Endothelial cell of hepatic sinusoid (primary cell): ENCODE measurements around the gene KISS1.

Experiments
- in situ Hi-C: cut with HindIII; loops from 2 replicates; pipeline ENCODE4 v1.10.0; 2017; ENCODE audit warnings: low sequenced_read_pairs

The KISS1 gene

DNA sequence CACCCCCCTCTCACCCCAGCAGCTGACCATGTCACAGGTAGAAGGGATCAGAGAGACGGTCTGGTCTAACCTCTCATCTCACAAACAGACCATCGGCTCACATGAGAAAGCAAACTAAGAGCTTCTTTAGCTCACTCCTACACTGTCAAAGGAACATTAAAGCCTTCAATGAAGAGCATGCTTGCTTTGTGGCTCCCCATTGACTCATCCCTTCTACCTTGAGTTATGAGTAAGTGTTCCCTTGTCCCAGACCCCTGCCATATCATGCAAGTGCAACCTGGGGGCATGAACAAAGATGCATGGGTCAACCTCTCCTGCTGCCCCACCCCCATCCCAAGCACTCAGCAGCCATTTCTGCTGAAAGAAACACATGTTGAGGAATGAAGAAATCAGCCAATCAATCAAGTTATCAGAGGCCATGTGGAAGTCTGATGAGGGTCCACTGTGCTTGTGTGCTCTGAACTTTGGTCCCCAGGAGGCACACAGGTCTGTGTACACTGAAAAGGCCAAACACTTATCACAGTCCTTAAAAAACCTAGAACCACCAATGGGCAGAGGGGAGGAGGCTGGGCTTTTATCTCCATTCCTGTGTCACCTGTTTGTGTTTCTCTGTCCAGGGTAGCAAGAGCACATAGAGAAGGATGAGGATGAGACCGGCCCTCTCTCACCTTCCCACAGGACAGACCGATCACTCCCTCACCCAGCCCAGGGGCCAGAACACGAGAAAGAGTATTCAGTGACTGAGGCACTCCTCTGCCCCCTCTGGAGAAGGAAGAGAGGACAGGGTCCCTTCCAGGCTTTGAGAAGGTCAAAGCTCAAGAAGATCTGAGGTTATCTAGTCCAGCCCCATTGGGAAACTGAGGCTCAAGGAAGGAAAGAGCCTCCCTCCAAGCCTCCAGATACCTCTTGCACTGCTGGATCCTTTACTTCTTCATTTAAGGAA lies 54.0 kb downstream of the KISS1 start:
- in situ Hi-C loops, result no loop called here

DNA sequence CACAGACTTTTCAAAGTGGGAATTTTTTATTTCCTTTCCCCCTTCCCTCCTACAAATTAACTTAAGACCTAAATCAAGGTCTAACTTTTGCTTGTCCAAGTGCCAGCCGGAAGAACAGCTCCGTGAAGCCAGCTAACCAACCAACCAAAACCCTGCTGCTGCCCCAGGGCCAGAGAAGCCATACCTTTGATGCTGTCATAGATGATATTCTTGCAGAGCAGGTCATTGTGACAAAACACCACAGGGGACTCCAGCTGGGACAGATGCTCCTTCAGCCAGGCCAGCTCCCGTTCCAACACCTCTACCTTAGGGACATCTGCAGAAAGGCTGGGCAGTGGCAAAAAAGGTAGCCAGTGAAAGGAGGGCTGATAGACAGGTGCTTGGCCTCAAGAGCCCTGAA lies 55.2 kb downstream of the KISS1 start:
- in situ Hi-C loops, result no loop called here
